PC-9 (cell line): Measurements from ENCODE around the gene ANXA3. TPM values are rescaled to one million over a fixed set of nuclear protein-coding genes. Genes with fewer than 3 reads are reported as not detected.

Experiments used
- BruUV-seq: library from RNA; stranded (reverse); fragments of 400-500 nt; replicated peaks from 2 replicates; lab custom pipeline; 2021; lab: Mats Ljungman, UMichigan
- CTCF ChIA-PET: fragments of 300-600 bp; sonication (Branson Sonifier 250); formaldehyde crosslinking; loops from one replicate; lab custom pipeline; 2022; ENCODE audit warnings: antibody characterized with exemption; lab: Charles Lee
- POLR2A ChIA-PET: fragments of 300-600 bp; sonication (Branson Sonifier 250); formaldehyde crosslinking; loops from one replicate; lab custom pipeline; 2022; ENCODE audit warnings: antibody characterized with exemption; ENCODE audit not compliant: unreplicated experiment; lab: Charles Lee
- DNase-seq, 2 experiments: peaks; one replicate each; pipeline versions ENCODE4 v3.0.0 to v3.0.0-alpha.2; 2015 to 2022; ENCODE audit warnings: mixed read lengths in 1 of 2
- H2AFZ ChIP-seq: fragments of 200-600 bp; sonication (generic); 2 replicates; pipeline ENCODE4 v1.8.1; 2017; ENCODE audit warnings: antibody characterized with exemption
- H3F3A ChIP-seq: fragments of 200-600 bp; sonication (generic); 2 replicates; pipeline ENCODE4 v1.8.1; 2017; ENCODE audit warnings: antibody characterized with exemption, mild to moderate bottlenecking, low read depth; ENCODE audit not compliant: insufficient read depth
- H3K27ac ChIP-seq: fragments of 200-600 bp; sonication (generic); 2 replicates; pipeline ENCODE4 v1.6.1; 2016; ENCODE audit warnings: mixed run types
- H3K27me3 ChIP-seq: fragments of 200-600 bp; sonication (generic); 2 replicates; pipeline ENCODE4 v1.6.1; 2016; ENCODE audit warnings: low read depth, mixed run types; ENCODE audit not compliant: insufficient read depth
- H3K36me3 ChIP-seq: fragments of 200-600 bp; sonication (generic); 2 replicates; pipeline ENCODE4 v1.6.1; 2016; ENCODE audit warnings: low read depth, mixed run types
- H3K4me1 ChIP-seq: fragments of 200-600 bp; sonication (generic); replicated peaks from 2 replicates; pipeline ENCODE4 v1.6.1; 2016; ENCODE audit warnings: mixed run types; ENCODE audit not compliant: insufficient read depth
- H3K4me2 ChIP-seq: fragments of 200-600 bp; sonication (generic); 2 replicates; pipeline ENCODE4 v1.6.1; 2017; ENCODE audit warnings: mixed run types
- H3K4me3 ChIP-seq: fragments of 200-600 bp; sonication (generic); 2 replicates; pipeline ENCODE4 v1.6.1; 2016; ENCODE audit warnings: mixed run types
- H3K79me2 ChIP-seq: fragments of 200-600 bp; sonication (generic); 2 replicates; pipeline ENCODE4 v1.6.1; 2017; ENCODE audit warnings: low read depth, mixed run types
- H3K9me2 ChIP-seq: fragments of 200-600 bp; sonication (generic); 2 replicates; pipeline ENCODE4 v1.8.1; 2017; ENCODE audit warnings: mild to moderate bottlenecking; ENCODE audit not compliant: insufficient read depth
- H3K9me3 ChIP-seq: fragments of 200-600 bp; sonication (generic); 2 replicates; pipeline ENCODE4 v1.8.1; 2016; ENCODE audit warnings: low read depth; ENCODE audit not compliant: insufficient read depth
- H4K20me1 ChIP-seq: fragments of 200-600 bp; sonication (generic); 2 replicates; pipeline ENCODE4 v1.8.1; 2017; ENCODE audit not compliant: insufficient read depth
- EZH2 ChIP-seq: fragments of 200-600 bp; sonication (generic); IDR thresholded peaks from 2 replicates; pipeline ENCODE4 v1.8.0; 2017; ENCODE audit warnings: antibody characterized with exemption, low read depth
- intact Hi-C: fragments of 100-400 bp; cut with micrococcal nuclease; formaldehyde crosslinking; loops from one replicate; pipeline ENCODE4 v1.10.0; 2022; ENCODE audit not compliant: unreplicated experiment
- total RNA-seq: library from RNA; stranded (reverse); gene quantifications from 2 replicates; pipeline ENCODE4 v1.2.3, GENCODE V29; 2021
- TF ChIP-seq, protein P1 (sequence below): fragments of 200-600 bp; sonication (generic); conservative IDR thresholded peaks from 2 replicates; pipeline ENCODE4 v1.6.1; 2017; ENCODE audit warnings: mixed run types, antibody characterized with exemption, mild to moderate bottlenecking, moderate library complexity

The ANXA3 gene
- total RNA-seq, 1 experiment from 2014 or later: 140 TPM

GRCh38 chr4:78609580-78609979, 58.0 kb downstream of the ANXA3 start:
- Histone ChIP-seq H3F3A (no peaks in the 10 kb centered on the region), H3K36me3 (peaks cover 12% of the 10 kb centered on the region; the same call in 1 of the 2 replicates), H2AFZ (no peak overlapping the region), H3K9me3 (no peaks in the 10 kb centered on the region), H3K4me3 (no peak overlapping the region), H3K4me1 (no peaks in the 10 kb centered on the region), H3K27ac (peak overlapping the region; percentile 6; the same call in 1 of the 2 replicates), H3K9me2 (no peaks in the 10 kb centered on the region), H3K79me2 (no peaks in the 10 kb centered on the region), H3K4me2 (no peak overlapping the region), H4K20me1 (no peaks in the 10 kb centered on the region), H3K27me3 (no peaks in the 10 kb centered on the region)
- no peak for TF ChIP-seq EZH2
- TF ChIP-seq, protein P1, sequence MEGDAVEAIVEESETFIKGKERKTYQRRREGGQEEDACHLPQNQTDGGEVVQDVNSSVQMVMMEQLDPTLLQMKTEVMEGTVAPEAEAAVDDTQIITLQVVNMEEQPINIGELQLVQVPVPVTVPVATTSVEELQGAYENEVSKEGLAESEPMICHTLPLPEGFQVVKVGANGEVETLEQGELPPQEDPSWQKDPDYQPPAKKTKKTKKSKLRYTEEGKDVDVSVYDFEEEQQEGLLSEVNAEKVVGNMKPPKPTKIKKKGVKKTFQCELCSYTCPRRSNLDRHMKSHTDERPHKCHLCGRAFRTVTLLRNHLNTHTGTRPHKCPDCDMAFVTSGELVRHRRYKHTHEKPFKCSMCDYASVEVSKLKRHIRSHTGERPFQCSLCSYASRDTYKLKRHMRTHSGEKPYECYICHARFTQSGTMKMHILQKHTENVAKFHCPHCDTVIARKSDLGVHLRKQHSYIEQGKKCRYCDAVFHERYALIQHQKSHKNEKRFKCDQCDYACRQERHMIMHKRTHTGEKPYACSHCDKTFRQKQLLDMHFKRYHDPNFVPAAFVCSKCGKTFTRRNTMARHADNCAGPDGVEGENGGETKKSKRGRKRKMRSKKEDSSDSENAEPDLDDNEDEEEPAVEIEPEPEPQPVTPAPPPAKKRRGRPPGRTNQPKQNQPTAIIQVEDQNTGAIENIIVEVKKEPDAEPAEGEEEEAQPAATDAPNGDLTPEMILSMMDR: no peak
- intact Hi-C loops: no loop called here
- BruUV-seq: no TSS peak
- POLR2A ChIA-PET: no interaction called here
- CTCF ChIA-PET: no interaction called here
- no peak for DNase-seq

GRCh38 chr4:78610546-78611214, 59.1 kb downstream of the ANXA3 start:
- Histone ChIP-seq H3K4me3 (no peak overlapping the region), H3K27me3 (no peaks in the 10 kb centered on the region), H3K9me3 (no peaks in the 10 kb centered on the region), H3K4me2 (no peak overlapping the region), H3K4me1 (no peaks in the 10 kb centered on the region), H3K9me2 (no peaks in the 10 kb centered on the region), H3K79me2 (no peaks in the 10 kb centered on the region), H3F3A (no peaks in the 10 kb centered on the region), H3K36me3 (0 out of 2 replicates have a peak, but pooled peaks cover 2% of the 10 kb centered on the region), H4K20me1 (no peaks in the 10 kb centered on the region), H3K27ac (no peak overlapping the region), H2AFZ (no peak overlapping the region)
- no TSS peak for BruUV-seq
- intact Hi-C loops: loop anchor here (5.0 kb wide), 1 partner anchor 167 kb away; the partner anchor contains the start of gene BMP2K
- ChIA-PET POLR2A (no interaction called here), CTCF (no interaction called here)
- no peak for DNase-seq
- TF ChIP-seq EZH2: no peak
- TF ChIP-seq, protein P1: no peak

GRCh38 chr4:78611215-78611558, 59.6 kb downstream of the ANXA3 start:
- CTCF ChIA-PET: no interaction called here

More at GRCh38 chr4:78611215-78611558, 59.6 kb downstream of the ANXA3 start:
- H3K27ac ChIP-seq: no peak overlapping the region
- H3F3A ChIP-seq: no peaks in the 10 kb centered on the region
- H3K4me1 ChIP-seq: no peaks in the 10 kb centered on the region
- POLR2A ChIA-PET: no interaction called here
- H4K20me1 ChIP-seq: no peaks in the 10 kb centered on the region
- BruUV-seq: no TSS peak
- H3K36me3 ChIP-seq: no peaks in the 10 kb centered on the region
- no peaks in the 10 kb centered on the region for H3K9me2 ChIP-seq
- H3K27me3 ChIP-seq: no peaks in the 10 kb centered on the region
- intact Hi-C loops: loop anchor here (5.0 kb wide), 1 partner anchor 166 kb away; the partner anchor contains the start of gene BMP2K
- no peak for TF ChIP-seq EZH2
- no peaks in the 10 kb centered on the region for H3K79me2 ChIP-seq
- DNase-seq: no peak
- H3K9me3 ChIP-seq: no peaks in the 10 kb centered on the region
- no peak overlapping the region for H2AFZ ChIP-seq
- no peak overlapping the region for H3K4me2 ChIP-seq
- no peak overlapping the region for H3K4me3 ChIP-seq
